HG02759 (cell line): ENCODE data around the gene IL1RAPL2.
"Not testable (repeated sequence)": the region's sequence is repeated elsewhere in the genome, so short reads cannot be mapped to it uniquely, and the experiment has no call there.

Experiments
- ATAC-seq: cut with Tn5 transposase; IDR thresholded peaks from one replicate; pipeline ENCODE4 v1.9.1; 2021; ENCODE audit warnings: mild to moderate bottlenecking, moderate library complexity; ENCODE audit not compliant: unreplicated experiment

IL1RAPL2 gene

GRCh38 chrX:105658136-105658535, 1092.1 kb downstream of the IL1RAPL2 start:
- ATAC-seq: no peak

GRCh38 chrX:105662248-105662647, 1096.2 kb downstream of the IL1RAPL2 start:
- ATAC-seq: no peak

GRCh38 chrX:105664243-105664642, 1098.2 kb downstream of the IL1RAPL2 start:
- no peak for ATAC-seq

- ATAC-seq: not testable (repeated sequence)
Measured at GRCh38 chrX:105684288-105684687, 1118.3 kb downstream of the IL1RAPL2 start.

DNA sequence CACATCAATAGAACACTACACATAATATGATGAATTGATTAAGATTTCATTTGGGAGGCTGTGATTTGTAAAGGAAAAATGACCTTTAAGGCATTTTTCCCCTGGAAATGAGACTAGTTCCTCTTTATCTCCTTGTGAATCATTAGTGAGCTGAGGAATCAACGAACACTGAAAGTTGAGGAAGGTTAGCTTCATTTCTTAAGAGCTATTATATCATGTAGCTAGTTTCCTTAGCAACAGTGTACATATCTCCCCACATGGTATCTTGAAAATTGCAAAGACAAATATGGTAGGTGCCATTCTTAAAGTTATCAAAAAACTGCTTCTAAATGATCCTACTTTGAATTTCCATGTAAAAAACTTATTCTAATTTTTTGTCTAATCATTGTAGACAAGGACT, 1128.8 kb downstream of the IL1RAPL2 start:
- ATAC-seq: no peak

DNA sequence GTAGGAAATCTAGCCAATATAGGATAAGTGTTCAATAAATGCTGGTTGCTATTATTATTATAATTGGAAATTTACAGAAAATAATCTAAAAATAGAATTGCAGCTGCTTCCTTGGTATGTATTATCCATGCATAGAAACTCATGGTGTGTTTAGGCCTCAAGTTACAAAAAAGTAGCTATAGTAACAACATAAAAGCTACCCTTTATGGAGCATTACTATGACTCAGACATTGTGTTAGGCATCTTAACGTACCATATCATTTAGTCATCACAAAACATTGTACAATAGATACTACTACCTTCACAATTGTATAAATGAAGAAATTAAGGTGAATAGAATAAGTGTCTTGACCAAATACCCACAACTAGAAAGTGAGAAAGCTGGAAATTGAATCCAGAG, 1129.5 kb downstream of the IL1RAPL2 start:
- ATAC-seq: no peak

- peak; percentile 64 for ATAC-seq
Measured at GRCh38 chrX:105696870-105697269, 1130.9 kb downstream of the IL1RAPL2 start.

DNA sequence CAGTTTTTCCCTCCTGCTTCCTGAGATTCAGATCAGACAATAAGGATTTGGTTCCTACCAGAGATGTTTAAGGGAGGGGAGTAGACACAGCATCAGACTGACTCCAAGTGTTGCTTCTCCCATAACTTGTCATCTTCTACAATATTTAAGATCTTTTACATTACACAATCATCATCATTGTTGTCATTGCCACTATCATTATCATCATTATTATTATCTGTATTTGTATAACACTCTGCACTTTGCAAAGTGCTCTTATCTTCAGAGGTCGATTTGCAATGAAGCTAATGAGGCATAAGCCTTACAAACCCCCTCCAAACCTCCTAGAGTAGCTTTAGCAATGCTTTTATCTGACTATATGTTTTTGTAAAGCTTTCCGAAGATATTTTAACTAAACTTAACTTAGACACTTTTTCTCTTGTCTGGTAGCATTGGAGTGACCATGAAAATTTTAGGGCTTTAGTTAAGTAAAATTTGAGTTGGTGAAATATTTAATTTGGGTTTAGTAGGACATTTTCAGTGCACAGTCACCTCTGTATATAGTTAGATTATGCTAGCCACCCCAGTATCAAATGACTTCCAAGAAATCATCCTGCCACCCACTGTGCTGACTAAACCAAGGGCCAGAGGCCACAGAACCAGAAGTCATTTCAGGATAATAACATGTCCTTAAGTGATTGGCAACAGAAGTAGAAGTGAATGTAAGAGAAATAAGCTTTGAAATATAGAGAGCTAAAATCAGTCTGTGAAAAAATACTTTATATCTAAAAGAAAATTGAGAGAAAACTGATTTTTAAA, 1132.2 kb downstream of the IL1RAPL2 start:
- ATAC-seq: no peak

GRCh38 chrX:105700331-105700730, 1134.3 kb downstream of the IL1RAPL2 start:
- ATAC-seq: no peak

- ATAC-seq: no peak
Measured at GRCh38 chrX:105701310-105702052, 1135.5 kb downstream of the IL1RAPL2 start.

DNA sequence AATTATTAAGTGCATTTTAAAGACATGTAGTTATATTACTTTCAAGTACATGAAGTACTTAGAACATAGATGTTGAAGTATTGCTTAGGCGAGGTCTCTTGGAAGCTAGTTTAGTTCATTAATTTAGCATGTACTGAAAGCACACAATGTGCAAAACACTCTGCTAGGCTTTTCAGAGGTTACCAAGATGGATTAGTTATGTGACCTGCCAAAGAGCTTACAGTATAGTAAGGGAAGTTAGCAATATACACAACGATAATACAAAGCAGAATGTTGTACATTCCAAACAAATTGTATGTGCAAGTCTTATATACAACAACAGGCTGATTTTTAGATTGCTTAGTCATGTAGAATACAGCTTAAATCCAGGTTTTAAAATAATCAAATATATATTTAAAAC, 1137.9 kb downstream of the IL1RAPL2 start:
- ATAC-seq: no peak

DNA sequence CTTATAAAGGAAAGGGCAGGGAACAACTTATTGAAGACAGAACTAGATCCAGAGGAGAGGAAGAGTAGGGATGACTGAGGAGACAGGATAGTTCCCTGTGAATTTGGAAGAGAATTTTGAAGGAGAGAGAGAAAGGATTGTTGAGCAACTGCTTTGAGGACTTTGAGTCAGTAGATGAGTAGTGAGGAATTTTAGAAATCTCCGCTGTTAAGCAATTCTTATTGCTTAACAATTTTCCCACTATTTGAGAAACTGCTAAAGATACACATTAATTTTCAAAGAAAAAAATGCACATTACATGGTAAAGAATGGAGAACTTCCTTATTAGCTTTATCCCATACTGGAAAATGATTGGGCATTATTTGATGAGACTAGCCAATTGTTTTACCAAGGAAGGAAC, 1140.0 kb downstream of the IL1RAPL2 start:
- ATAC-seq: no peak

DNA sequence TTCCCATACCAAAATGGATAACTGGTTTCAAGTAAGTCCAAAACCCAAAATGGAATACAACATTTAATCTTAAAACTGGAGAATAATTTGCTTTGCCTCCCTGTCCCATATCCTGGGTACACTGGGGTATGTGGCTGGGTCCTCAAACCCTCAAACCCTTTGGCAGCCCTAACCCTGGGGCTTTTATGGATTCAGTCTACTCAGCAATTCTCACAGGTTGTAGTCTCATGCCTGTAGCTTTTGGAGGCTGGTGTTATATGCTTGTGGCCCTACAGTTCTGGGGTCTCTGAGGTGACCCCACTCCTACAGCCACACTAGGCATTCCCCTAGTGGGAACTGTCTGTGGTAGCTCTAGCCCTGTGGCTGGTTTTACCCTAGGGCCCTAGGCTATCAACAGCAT, 1145.8 kb downstream of the IL1RAPL2 start:
- no peak for ATAC-seq

- no peak for ATAC-seq
Measured at GRCh38 chrX:105715746-105716145, 1149.7 kb downstream of the IL1RAPL2 start.

DNA sequence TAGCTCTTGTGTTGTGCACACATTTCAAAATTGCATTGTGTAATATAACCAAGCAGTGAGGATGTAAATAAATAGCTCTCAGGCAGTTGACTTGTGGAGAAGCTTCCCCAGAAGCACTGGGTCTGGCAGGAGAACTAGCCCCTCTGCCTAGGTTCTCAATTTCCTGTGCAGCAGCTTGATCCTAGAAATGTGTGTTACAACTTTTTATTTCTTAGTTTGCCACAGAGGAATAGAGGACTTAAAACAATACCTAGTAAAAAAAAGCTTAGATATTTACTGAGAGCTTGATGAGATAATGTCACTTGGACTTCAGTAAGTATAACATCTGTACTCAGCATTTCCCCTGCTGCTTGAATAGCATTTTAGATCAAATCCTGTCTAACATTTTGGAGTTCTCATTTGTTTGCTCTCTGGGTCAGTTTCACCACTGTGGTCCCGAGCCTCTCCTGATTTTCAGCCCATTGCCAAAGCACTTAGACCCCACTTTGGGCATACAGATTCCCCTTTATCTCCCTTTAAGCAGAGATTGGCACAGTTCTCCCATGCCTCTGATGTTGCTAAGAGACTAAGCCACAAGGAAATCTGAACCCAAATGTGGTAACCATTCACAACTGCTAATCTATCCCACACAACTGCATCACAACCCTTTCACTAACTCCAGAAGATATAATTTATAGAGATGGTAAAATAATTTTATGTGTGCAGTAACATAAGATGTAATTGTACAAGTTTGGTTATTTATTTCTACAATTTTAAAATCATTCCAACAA, 1158.2 kb downstream of the IL1RAPL2 start:
- ATAC-seq: no peak

- no peak for ATAC-seq
Measured at GRCh38 chrX:105725228-105725627, 1159.2 kb downstream of the IL1RAPL2 start.

- peak; percentile 52 for ATAC-seq
Measured at GRCh38 chrX:105738162-105738561, 1172.2 kb downstream of the IL1RAPL2 start.

GRCh38 chrX:105744291-105744690, 1178.3 kb downstream of the IL1RAPL2 start:
- no peak for ATAC-seq

DNA sequence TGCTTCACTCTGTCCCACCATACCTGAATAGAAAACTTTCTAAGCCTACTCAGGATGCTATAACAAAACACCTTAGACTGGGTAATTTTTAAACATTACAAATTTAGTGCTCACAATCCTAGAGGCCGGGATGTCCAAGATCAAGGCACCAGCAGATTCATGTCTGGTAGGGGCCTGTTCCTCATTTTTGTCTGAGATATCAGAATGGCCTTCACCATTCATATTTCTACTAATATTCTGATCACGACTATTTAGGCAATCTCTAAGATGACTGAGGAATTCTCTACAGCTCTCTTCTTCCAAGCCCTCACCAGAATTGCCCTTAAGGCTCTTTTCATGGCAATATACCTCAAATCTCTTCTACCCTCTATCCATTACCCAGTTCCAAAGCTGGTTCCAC, 1178.9 kb downstream of the IL1RAPL2 start:
- ATAC-seq: no peak

DNA sequence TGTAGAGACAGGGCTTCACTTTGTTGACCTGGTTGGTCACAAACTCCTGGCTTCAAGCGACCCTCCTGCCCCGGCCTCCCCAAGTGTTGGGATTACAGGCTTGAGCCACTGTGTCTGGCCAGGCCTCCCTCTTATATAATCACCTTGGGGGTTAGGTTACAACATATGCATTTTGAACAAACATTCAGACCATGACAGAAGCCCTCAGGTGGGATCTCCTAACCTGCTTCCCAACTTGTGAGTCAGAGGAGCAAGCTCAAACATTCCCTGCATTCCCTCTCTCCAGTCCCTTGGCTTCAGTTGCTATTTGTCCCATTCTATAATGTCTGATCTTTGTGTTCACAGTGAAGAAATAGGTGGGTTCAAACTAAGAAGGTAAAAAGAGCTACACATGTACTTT, 1179.9 kb downstream of the IL1RAPL2 start:
- ATAC-seq: no peak

- no peak for ATAC-seq
Measured at GRCh38 chrX:105752338-105752956, 1186.4 kb downstream of the IL1RAPL2 start.
